Activated B cell treated with CpG ODN at 0.5 μM for 24 hours (primary cell): ENCODE data around the gene BBLN. TPM values are rescaled to one million over a fixed set of nuclear protein-coding genes. Genes with fewer than 3 reads are reported as not detected.
A peak's percentile ranks its signal among the peaks of the same experiment; 100 is the strongest.

Experiments
- ATAC-seq: fragments of 200-7000 bp; cut with Tn5 transposase; one replicate; pipeline ENCODE4 v1.10.0; 2021; ENCODE audit warnings: low read depth, mild to moderate bottlenecking, moderate library complexity
- CTCF ChIA-PET: fragments of 350-600 bp; sonication (Branson Sonifier 250); formaldehyde crosslinking; loops from one replicate; lab custom pipeline; 2021; ENCODE audit warnings: antibody characterized with exemption; lab: Charles Lee
- POLR2A ChIA-PET: fragments of 350-600 bp; sonication (Branson Sonifier 250); formaldehyde crosslinking; loops from one replicate; lab custom pipeline; 2021; ENCODE audit warnings: antibody characterized with exemption; lab: Charles Lee
- DNase-seq: peaks from one replicate; pipeline ENCODE4 v3.0.0; 2022
- H3K27ac Mint-ChIP-seq: one replicate; pipeline ENCODE4 v1.8.0; 2020; ENCODE audit warnings: mixed read lengths
- H3K27me3 Mint-ChIP-seq: one replicate; pipeline ENCODE4 v1.8.0; 2021; ENCODE audit warnings: mixed read lengths
- H3K36me3 Mint-ChIP-seq: one replicate; pipeline ENCODE4 v1.8.0; 2021; ENCODE audit warnings: low read depth, mixed read lengths
- H3K4me1 Mint-ChIP-seq: one replicate; pipeline ENCODE4 v1.8.0; 2021; ENCODE audit warnings: mixed read lengths
- H3K4me3 Mint-ChIP-seq: one replicate; pipeline ENCODE4 v1.8.0; 2020; ENCODE audit warnings: mild to moderate bottlenecking, mixed read lengths
- H3K9me3 Mint-ChIP-seq: one replicate; pipeline ENCODE4 v1.8.0; 2020; ENCODE audit warnings: mixed read lengths
- CTCF ChIP-seq: fragments of 200-600 bp; IDR thresholded peaks from one replicate; pipeline ENCODE4 v1.8.0; 2022; ENCODE audit warnings: antibody characterized with exemption, mild to moderate bottlenecking
- intact Hi-C: fragments of 100-400 bp; cut with micrococcal nuclease; formaldehyde crosslinking; loops from one replicate; pipeline ENCODE4 v1.15.1; 2024
- total RNA-seq: library from RNA; stranded (reverse); gene quantifications from 2 replicates; pipeline ENCODE4 v1.2.3, GENCODE V29; 2022

Gene BBLN
- total RNA-seq, 1 donor from 2014 or later = 47.7 TPM

DNA sequence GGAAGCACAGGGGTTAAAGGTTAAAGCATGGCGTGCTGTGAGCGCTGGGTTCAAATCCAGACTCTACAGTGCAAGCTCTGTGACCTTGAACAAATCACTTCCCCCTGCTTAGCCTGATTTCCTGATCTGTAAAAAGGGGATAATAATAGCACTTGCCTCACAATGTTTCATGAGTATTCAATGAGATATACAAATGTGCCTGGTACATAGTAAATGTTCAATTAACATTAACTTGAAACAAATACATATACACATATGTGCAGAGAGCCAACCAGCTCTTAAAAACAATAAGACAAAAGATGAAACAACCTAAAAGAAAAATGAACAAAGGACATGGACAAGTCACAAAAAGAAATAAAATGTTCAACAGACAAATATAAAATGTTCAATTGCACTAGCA is 27.3 kb downstream of the BBLN start:
- POLR2A ChIA-PET = interaction anchor here (0.5 to 1.4 kb wide), 2 partner anchors 27 to 260 kb away, joined by 4 to 7 read pairs; partner anchors contain the start of gene BBLN
- no peak for TF ChIP-seq CTCF
- Mint-ChIP-seq H3K36me3 (peaks cover 56% of the 10 kb centered on the region), H3K27ac (no peak overlapping the region), H3K27me3 (no peaks in the 10 kb centered on the region), H3K4me3 (no peak overlapping the region), H3K4me1 (peaks cover 21% of the 10 kb centered on the region), H3K9me3 (no peaks in the 10 kb centered on the region)
- DNase-seq (no peak), ATAC-seq (no peak)
- CTCF ChIA-PET = no interaction called here
- intact Hi-C loops = no loop called here

- peaks cover 50% of the 10 kb centered on the region for H3K36me3 Mint-ChIP-seq
- intact Hi-C loops = no loop called here
- CTCF ChIA-PET = no interaction called here
These were observed 28.1 kb downstream of the BBLN start for GRCh38 chr9:128188209-128188608.

DNA sequence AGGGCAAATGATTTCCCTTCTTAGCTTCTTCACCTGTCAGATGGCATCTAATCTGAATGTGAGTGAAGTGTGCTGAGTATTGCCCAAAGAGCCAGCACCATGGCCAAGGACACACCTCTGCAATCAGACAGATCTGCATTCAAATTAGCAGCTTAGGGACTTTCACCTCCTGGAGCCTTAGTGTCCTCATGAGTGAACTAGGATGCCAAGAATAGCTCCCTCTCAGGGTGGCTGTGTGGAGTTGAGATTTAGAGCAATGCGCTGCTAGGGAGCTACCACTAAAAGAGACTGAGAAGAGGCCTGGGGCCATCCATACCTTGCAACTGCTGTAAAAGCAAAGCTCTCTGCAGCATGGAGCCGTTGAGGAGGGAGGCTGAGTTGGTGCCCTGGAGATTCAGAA is 29.9 kb downstream of the BBLN start:
- ChIA-PET CTCF (interaction anchor here (0.8 to 1.7 kb wide), 2 partner anchors 11 to 172 kb away, joined by 4 to 7 read pairs; no protein-coding TSS in a partner anchor), POLR2A (interaction anchor here (0.6 to 2.7 kb wide), 7 partner anchors 24 to 1083 kb away, joined by 3 to 20 read pairs (median 4); partner anchors contain the start of genes BBLN and ENDOG)
- Mint-ChIP-seq H3K9me3 (no peaks in the 10 kb centered on the region), H3K4me1 (peaks cover 25% of the 10 kb centered on the region), H3K27ac (peak overlapping the region; percentile 69), H3K36me3 (peaks cover 42% of the 10 kb centered on the region), H3K4me3 (peak overlapping the region; percentile 94), H3K27me3 (no peaks in the 10 kb centered on the region)
- DNase-seq (no peak), ATAC-seq (no peak)
- intact Hi-C loops = loop anchor here (2.0 to 5.0 kb wide), 3 partner anchors 61 to 132 kb away; partner anchors contain the start of genes COQ4, GOLGA2, SWI5 and TRUB2
- no peak for TF ChIP-seq CTCF

More at GRCh38 chr9:128188209-128188608, 28.1 kb downstream of the BBLN start:
- TF ChIP-seq CTCF = no peak
- DNase-seq (no peak), ATAC-seq (no peak)
- POLR2A ChIA-PET = interaction anchor here (0.6 kb wide), 1 partner anchor 18 kb away, joined by 8 read pairs; no protein-coding TSS in a partner anchor
- peaks cover 25% of the 10 kb centered on the region for H3K4me1 Mint-ChIP-seq
- H3K27me3 Mint-ChIP-seq = no peaks in the 10 kb centered on the region
- no peak overlapping the region for H3K27ac Mint-ChIP-seq
- no peak overlapping the region for H3K4me3 Mint-ChIP-seq
- no peaks in the 10 kb centered on the region for H3K9me3 Mint-ChIP-seq

DNA sequence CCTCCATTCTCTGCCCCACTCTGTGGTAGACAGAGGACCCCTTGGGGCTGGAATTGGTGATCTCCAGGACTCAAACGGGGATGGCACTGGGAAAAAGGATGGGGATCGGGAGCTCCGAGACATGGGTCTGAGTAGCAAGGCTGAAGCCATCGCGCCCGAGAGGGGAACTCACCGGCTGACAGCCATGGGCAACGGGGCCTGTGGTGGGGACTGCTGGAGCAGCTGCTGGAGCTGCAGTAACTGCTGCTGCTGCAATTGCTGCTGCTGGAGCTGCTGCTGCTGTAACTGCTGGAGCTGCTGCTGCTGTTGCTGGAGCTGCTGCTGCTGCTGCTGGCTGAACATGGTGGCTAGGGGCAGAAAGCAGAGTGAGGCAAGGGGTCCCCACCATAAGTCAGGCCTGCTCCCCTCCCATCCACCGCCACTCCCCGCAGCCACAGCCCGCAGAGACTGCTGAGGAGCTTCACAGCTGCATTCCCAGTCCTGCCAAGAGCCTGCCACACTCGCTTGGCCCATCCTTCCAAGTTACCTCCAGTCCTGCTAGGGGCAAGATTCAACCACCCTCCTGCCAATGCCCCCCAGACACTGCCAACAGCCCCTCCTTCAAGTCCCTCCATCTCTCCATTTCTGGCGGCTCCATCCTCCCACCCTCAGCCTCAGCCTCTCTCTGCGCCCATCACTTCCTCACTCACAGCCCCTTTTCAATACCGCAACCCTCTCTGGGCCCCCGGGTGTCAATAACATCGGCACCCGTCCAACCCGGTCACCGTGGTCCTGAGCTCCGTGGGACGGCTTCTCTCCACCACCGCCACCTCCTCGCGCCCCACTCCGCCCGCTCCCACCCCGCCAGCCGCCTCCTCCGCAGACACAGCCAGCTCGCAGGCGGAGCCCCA is 30.7 kb downstream of the BBLN start:
- TF ChIP-seq CTCF = no peak
- Mint-ChIP-seq H3K4me1 (peaks cover 25% of the 10 kb centered on the region), H3K4me3 (peak overlapping the region; percentile 94), H3K9me3 (no peaks in the 10 kb centered on the region), H3K27me3 (no peaks in the 10 kb centered on the region), H3K27ac (peak overlapping the region; percentile 92), H3K36me3 (peaks cover 34% of the 10 kb centered on the region)
- intact Hi-C loops = loop anchor here (1.0 to 5.0 kb wide), 5 partner anchors 13 to 132 kb away; partner anchors contain the start of genes BBLN, COQ4, DNM1 and GOLGA2
- ChIA-PET POLR2A (interaction anchor here (0.6 to 2.7 kb wide), 11 partner anchors 9 to 879 kb away, joined by 3 to 20 read pairs (median 4); partner anchors contain the start of genes BBLN, ENDOG and NAIF1), CTCF (interaction anchor here (0.8 to 1.7 kb wide), 2 partner anchors 10 to 171 kb away, joined by 4 to 7 read pairs; no protein-coding TSS in a partner anchor)
- DNase-seq (no peak), ATAC-seq (peak; percentile 43)
